Gastrocnemius medialis (tissue), 4 donors: Measurements from ENCODE around the gene HMCN2. TPM values are rescaled to one million over a fixed set of nuclear protein-coding genes. Genes with fewer than 3 reads are reported as not detected.

Experiments used
- ATAC-seq, 2 donors: fragments of 150-250 bp; one replicate each; pipeline ENCODE4 v1.9.1; 2016
- DNase-seq, 2 donors: peaks; one replicate each; pipeline ENCODE4 v3.0.0-alpha.2; 2019
- H3K27ac ChIP-seq, 4 donors: fragments of 200-600 bp; sonication (generic); 1 replicate in 1 of 4; 2 replicates in 3 of 4; pipeline ENCODE4 v1.5.1; 2016 to 2018; ENCODE audit warnings: mild to moderate bottlenecking in 2 of 4, moderate library complexity in 1 of 4
- H3K27me3 ChIP-seq, 3 donors: fragments of 200-600 bp; sonication (generic) in 2 of 3; 1 replicate in 1 of 3; 2 replicates in 2 of 3; pipeline versions ENCODE4 v1.5.1 to v1.6.0; 2016 to 2019; ENCODE audit warnings: mild to moderate bottlenecking in 1 of 3, moderate library complexity in 1 of 3
- H3K36me3 ChIP-seq, 2 donors: fragments of 200-600 bp; sonication (generic) in 1 of 2; one replicate each; pipeline ENCODE4 v1.5.1; 2017 to 2018
- H3K4me1 ChIP-seq, 2 donors: fragments of 200-600 bp; sonication (generic) in 1 of 2; one replicate each; pipeline ENCODE4 v1.5.1; 2016 to 2017; ENCODE audit warnings: mild to moderate bottlenecking in 2 of 2
- H3K4me3 ChIP-seq, 4 donors: fragments of 200-600 bp; sonication (generic) in 3 of 4; 1 replicate in 1 of 4; 2 replicates in 3 of 4; pipeline ENCODE4 v1.5.1; 2016 to 2019; ENCODE audit warnings: mild to moderate bottlenecking in 2 of 4
- H3K9me3 ChIP-seq, 3 donors: fragments of 200-600 bp; sonication (generic) in 2 of 3; 1 replicate in 1 of 3; 2 replicates in 2 of 3; pipeline ENCODE4 v1.5.1; 2016 to 2019
- CTCF ChIP-seq, 5 experiments: fragments of 450-650 bp in 3 of 5; fragments of 200-600 bp in 2 of 5; sonication (generic) in 2 of 5; IDR thresholded peaks in 4 of 5; conservative IDR thresholded peaks in 1 of 5; 1 replicate in 4 of 5; 2 replicates in 1 of 5; pipeline ENCODE4 v1.5.1; 2016 to 2019; ENCODE audit warnings: antibody characterized with exemption in 5 of 5, mild to moderate bottlenecking in 3 of 5, moderate library complexity in 3 of 5
- POLR2A ChIP-seq, 2 donors: fragments of 450-650 bp; IDR thresholded peaks; one replicate each; pipeline ENCODE4 v1.6.1; 2017; ENCODE audit warnings: antibody characterized with exemption in 2 of 2, mild to moderate bottlenecking in 2 of 2, moderate library complexity in 2 of 2
- in situ Hi-C, 4 donors: fragments of 200-750 bp; cut with MboI; loops; one replicate each; pipeline versions ENCODE4 v1.15.0 to v1.8.0; 2017; ENCODE audit warnings: low sequenced_read_pairs in 4 of 4
- intact Hi-C: fragments of 100-400 bp; cut with DNase I; formaldehyde crosslinking; loops from one replicate; pipeline ENCODE4 v1.15.1; 2023; ENCODE audit warnings: low total_unique reads
- total RNA-seq, 4 donors: library from RNA; depleted of rRNA; stranded (reverse); fragments of >200 nt; gene quantifications; one replicate each; pipeline versions ENCODE4 v1.1.0 to v1.2.3, GENCODE V29; 2016

HMCN2 gene
- total RNA-seq, 4 donors from 2014 or later: 1.9 to 8.5 (median 7.7) TPM

DNA sequence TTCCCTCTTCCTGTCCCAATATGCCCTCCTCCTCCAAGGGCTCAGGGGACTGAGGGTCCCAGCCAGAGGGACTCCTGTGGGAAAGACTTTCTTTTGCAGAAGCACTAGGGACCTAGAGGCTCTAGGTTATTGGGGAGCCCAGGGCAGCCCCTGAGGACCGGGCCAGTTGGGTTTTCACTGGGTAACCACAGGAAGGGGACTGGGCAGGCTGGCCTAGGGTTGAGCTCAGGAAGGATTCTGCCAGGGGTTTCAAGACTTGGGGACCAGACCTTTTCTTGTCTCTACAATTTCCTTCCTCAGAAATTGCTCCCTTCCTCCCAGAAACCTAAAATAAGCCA lies 24.4 kb upstream of the HMCN2 start:
- in situ Hi-C loops (loop anchor here (25.0 kb wide), 1 partner anchor 354 kb away; no protein-coding TSS in a partner anchor), intact Hi-C loops (no loop called here)
- Histone ChIP-seq H3K9me3 (no peaks in the 10 kb centered on the region), H3K4me1 (no peaks in the 10 kb centered on the region), H3K4me3 (no peak overlapping the region), H3K36me3 (no peaks in the 10 kb centered on the region), H3K27ac (no peak overlapping the region), H3K27me3 (no peaks in the 10 kb centered on the region)
- TF ChIP-seq POLR2A (IDR thresholded peaks at IDR 0.05) (no peak), CTCF (IDR thresholded peaks at IDR 0.05 in 4 of 5, conservative IDR thresholded peaks at IDR 0.05 in 1 of 5) (no peak)
- no peak for ATAC-seq
- no peak for DNase-seq

GRCh38 chr9:130242270-130243014 lies 23.1 kb upstream of the HMCN2 start:
- no peaks in the 10 kb centered on the region for H3K9me3 ChIP-seq
- no peaks in the 10 kb centered on the region for H3K36me3 ChIP-seq
- no peak overlapping the region for H3K4me3 ChIP-seq
- intact Hi-C loops (no loop called here), in situ Hi-C loops (loop anchor here (25.0 kb wide), 1 partner anchor 355 kb away; no protein-coding TSS in a partner anchor)
- no peaks in the 10 kb centered on the region for H3K27me3 ChIP-seq
- ATAC-seq: no peak
- no peak overlapping the region for H3K27ac ChIP-seq
- no peaks in the 10 kb centered on the region for H3K4me1 ChIP-seq
- DNase-seq: no peak
- TF ChIP-seq CTCF (IDR thresholded peaks at IDR 0.05 in 4 of 5, conservative IDR thresholded peaks at IDR 0.05 in 1 of 5) (no peak), POLR2A (IDR thresholded peaks at IDR 0.05) (no peak)

DNA sequence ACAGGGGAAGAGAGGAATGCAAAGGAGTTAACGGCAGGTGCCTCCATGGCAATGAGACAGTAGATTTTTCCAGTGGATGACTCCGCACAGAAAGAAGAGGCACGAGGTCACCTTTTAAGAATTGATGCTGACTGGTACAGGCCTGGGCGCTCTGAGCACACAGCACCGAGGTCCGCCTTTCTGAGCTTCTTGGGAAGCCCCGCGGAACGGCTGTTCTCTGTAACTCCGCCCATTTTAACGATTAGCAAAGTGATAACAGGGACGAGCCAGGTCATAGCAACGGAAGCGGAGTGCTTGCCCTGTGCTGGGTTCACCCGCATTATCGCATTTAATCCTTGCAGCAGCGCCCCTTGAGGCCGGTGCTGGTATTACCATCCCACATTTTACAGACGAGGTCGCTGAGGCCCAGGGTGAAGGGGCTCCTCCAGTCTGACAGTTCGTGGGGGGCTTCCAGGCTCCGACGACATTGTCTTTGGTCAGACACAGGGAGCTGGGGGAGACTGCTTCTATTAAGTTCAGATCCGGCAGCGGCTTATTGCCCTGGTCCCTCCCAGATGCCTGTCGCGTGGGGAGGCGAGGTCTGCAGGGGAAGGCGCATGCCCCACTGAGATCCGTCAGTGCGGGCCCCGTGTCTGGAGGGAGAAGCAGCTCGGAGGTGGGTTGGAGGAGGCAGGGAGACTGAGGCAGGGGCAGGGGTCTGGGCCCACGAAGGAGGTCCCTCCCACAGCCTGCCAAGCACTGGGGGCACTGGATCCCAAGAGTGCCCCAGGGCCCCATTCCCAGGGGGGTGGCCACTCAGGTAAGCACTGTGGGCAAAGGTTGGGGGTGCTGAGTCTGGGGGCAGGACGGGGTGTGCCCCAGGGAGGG lies 22.3 kb upstream of the HMCN2 start:
- intact Hi-C loops: no loop called here
- Histone ChIP-seq H3K27me3 (no peaks in the 10 kb centered on the region), H3K36me3 (no peaks in the 10 kb centered on the region), H3K4me3 (no peak overlapping the region), H3K4me1 (no peaks in the 10 kb centered on the region), H3K27ac (no peak overlapping the region), H3K9me3 (no peaks in the 10 kb centered on the region)
- DNase-seq: peak in 1 of 2 donors; percentile 48
- ATAC-seq: peak; percentile 63 to 77
- TF ChIP-seq POLR2A (IDR thresholded peaks at IDR 0.05) (no peak), CTCF (IDR thresholded peaks at IDR 0.05 in 4 of 5, conservative IDR thresholded peaks at IDR 0.05 in 1 of 5) (peak; percentile 76 to 93 (median 87))
- in situ Hi-C loops: loop anchor here (25.0 kb wide), 1 partner anchor 356 kb away; no protein-coding TSS in a partner anchor

GRCh38 chr9:130243882-130244170 lies 21.7 kb upstream of the HMCN2 start:
- TF ChIP-seq CTCF (IDR thresholded peaks at IDR 0.05 in 4 of 5, conservative IDR thresholded peaks at IDR 0.05 in 1 of 5) (no peak), POLR2A (IDR thresholded peaks at IDR 0.05) (no peak)
- in situ Hi-C loops: loop anchor here (25.0 kb wide), 1 partner anchor 357 kb away; no protein-coding TSS in a partner anchor
- no peak for ATAC-seq
- no peaks in the 10 kb centered on the region for H3K36me3 ChIP-seq
- H3K4me1 ChIP-seq: no peaks in the 10 kb centered on the region
- DNase-seq: no peak
- H3K27ac ChIP-seq: no peak overlapping the region
- no peaks in the 10 kb centered on the region for H3K9me3 ChIP-seq
- no peaks in the 10 kb centered on the region for H3K27me3 ChIP-seq
- H3K4me3 ChIP-seq: no peak overlapping the region
- intact Hi-C loops: no loop called here
